SH-SY5Y (cell line): ENCODE data around the gene MAP6D1.

Source experiments
- GATA2 ChIP-seq: IDR thresholded peaks from 2 replicates; pipeline ENCODE4 v1.6.1; 2011; ENCODE audit warnings: mild to moderate bottlenecking, low read depth, low read length
- GATA3 ChIP-seq: IDR thresholded peaks from 2 replicates; pipeline ENCODE4 v1.6.1; 2011; ENCODE audit warnings: low read depth, mild to moderate bottlenecking, low read length, moderate library complexity

MAP6D1 gene

DNA sequence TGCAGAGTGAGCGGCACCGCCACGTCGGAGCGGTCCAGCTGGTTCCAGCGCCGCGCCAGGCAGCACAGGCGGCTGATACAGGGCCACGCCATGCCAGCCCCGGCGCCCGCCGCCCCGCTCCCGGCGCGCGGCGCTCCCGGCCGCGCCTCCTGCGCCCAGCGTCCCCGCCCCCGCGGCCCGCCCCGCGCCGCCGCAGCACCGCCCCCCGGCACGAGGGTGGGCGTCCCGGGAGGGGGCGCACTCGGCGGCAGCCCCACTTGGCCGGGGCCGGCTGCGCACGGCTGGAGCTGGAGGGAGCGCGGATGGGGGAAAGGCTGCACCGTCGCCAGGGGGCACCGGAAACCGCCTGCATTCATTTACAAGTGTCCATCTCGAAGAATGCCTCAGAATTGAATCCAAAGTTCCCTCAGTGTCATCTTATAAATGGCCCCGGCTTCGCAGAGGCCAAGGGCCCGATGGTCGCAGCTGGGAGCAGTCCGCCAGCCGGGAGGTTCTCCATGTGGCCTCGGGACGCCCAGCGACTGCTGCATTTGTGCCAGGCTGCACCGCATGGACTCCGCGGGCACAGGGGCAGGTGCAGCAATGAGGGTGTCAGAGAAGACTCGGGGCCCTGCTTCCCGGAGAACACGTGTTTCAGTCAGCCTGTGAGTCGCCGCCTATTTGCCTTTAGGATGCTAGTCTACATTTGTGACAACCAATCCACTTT, at the start of gene MAP6D1:
MAP6D1 (minus strand) TSS at position 122 of the 706 bp plus-strand sequence; CDS start at position 92, 30 bp downstream.
- TF ChIP-seq GATA2, result no peak
- no peak for TF ChIP-seq GATA3

GRCh38 chr3:183873914-183874313, 48.5 kb upstream of the MAP6D1 start:
- TF ChIP-seq GATA3 (no peak), GATA2 (no peak)

- no peak for TF ChIP-seq GATA2
- TF ChIP-seq GATA3, result no peak
Measured at GRCh38 chr3:183871541-183871940, 46.2 kb upstream of the MAP6D1 start.

- no peak for TF ChIP-seq GATA2
- no peak for TF ChIP-seq GATA3
Measured at GRCh38 chr3:183870563-183870962, 45.2 kb upstream of the MAP6D1 start.

DNA sequence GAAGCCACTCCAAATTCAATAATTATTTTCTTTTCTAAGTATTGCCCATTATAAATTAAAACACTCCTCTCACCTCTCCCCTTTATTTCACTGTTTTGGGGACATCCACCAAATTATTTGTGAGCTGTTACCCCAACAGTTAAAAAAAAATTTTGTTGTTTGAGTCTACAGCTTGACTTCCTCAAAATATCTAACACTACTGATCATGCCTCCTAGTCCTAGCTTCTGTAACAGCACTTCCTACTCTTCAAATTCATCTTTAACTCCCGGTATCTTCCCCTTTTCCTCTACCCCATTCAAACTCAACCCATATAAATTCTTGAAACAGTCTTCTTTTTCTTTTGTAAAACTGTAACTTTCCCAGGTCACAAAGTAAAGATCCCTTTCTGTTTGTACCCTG, 43.4 kb upstream of the MAP6D1 start:
- TF ChIP-seq GATA2 (no peak), GATA3 (no peak)

- TF ChIP-seq GATA3 (no peak), GATA2 (no peak)
Measured at GRCh38 chr3:183862610-183863009, 37.2 kb upstream of the MAP6D1 start.

GRCh38 chr3:183857863-183858262, 32.5 kb upstream of the MAP6D1 start:
- TF ChIP-seq GATA2, result no peak
- no peak for TF ChIP-seq GATA3

DNA sequence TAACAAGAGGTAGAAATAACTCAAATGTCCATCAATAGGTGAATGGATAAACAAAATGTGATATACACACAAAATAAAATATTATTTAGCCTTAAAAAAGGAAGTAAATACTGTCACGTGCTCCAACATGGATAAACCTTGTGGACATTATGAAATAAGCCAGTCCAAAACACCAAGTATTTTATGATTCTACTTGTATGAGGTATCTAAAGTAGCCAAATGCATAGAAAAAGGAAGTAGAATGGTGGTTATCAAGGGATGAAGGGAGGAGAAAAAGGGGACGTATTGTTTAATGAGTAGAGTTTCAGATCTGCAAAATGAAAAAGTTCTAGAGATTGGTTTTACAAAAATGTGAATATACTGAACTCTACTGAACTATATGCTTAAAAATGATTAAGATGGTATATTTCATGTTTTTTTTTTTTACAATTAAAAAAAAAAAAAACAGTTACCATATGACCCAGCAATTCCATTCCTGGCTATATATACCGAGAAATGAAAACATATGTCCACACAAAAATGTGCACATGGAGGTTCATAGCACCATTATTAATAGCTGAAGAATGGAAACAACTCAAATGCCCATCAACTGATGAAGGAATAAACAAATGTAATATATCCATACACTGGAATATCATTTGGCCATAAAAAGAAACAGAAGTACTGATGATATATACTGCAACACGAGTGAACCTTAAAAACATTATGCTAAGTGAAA, 29.1 kb upstream of the MAP6D1 start:
- TF ChIP-seq GATA3 (no peak), GATA2 (no peak)

DNA sequence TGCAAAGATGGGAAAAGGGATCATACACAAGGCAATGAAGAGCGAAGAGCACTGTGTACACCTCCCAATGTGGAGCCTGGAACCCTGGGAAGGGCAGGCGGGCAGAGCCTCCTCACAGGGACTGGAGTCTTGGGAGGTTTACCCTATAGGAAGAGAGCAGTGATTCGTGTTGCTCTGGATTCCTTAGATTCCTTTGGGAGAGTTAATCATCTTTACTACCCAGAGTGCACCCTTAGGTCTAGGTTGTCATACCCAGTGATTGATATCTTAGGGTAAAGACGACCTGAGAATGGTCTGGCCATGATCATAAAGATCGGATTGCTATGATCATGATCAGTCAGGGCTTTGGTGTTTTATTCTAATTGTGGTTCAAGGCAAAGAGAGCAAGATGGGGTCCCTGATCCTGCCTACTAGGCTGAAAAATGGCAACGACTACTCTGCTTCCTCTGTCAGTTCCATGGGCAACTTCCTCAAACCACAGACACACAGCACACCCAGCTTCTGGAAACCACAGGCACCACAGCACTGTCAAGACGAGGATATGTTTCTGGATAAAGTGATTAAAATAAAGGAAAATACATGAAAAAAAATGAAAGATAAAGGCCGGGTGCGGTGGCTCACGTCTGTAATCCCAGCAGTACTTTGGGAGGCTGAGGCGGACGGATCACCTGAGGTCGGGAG, 20.4 kb upstream of the MAP6D1 start:
- TF ChIP-seq GATA2 (no peak), GATA3 (no peak)

- no peak for TF ChIP-seq GATA3
- no peak for TF ChIP-seq GATA2
Measured at GRCh38 chr3:183845090-183845489, 19.7 kb upstream of the MAP6D1 start.

- TF ChIP-seq GATA2 (no peak), GATA3 (no peak)
Measured at GRCh38 chr3:183844606-183845005, 19.2 kb upstream of the MAP6D1 start.

DNA sequence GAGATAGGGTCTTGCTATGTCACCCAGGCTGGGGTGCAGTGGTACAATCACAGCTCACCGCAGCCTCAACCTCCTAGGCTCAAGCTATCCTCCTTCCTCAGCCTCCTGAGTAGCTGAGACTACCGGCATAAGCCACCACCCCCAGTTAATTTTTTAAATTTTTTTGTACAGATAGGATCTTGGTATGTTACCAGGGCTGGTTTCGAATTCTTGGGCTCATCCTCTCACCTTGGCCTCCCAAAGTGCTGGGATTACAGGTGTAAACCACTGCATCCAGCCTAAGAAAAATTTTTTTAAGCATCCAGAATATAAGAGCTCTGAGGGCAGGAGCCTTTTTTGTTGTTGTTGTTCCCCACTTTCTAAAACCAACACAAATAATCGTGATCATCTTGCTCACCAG, 14.4 kb upstream of the MAP6D1 start:
- TF ChIP-seq GATA2, result no peak
- no peak for TF ChIP-seq GATA3

- no peak for TF ChIP-seq GATA3
- TF ChIP-seq GATA2, result no peak
Measured at GRCh38 chr3:183837894-183838293, 12.5 kb upstream of the MAP6D1 start.

DNA sequence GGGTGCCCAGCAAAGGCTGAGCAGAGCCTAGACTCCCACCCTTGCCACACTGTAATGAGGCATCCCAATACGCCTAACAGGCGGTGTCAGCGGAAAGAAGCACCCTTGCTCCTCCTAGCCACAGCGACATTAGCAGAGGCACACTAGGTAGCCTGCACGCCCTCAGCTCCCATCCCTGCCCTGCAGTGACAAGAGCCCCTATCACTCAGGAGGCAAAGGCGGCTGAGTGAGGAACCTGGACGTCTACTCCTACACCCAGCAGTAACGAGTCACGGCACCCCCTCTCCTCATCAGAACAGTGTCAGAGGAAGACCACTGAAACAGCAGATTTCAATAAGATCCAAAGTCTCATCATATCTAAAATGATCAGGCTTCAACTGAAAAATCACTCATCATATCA, 12.0 kb upstream of the MAP6D1 start:
- TF ChIP-seq GATA3, result no peak
- TF ChIP-seq GATA2, result no peak

DNA sequence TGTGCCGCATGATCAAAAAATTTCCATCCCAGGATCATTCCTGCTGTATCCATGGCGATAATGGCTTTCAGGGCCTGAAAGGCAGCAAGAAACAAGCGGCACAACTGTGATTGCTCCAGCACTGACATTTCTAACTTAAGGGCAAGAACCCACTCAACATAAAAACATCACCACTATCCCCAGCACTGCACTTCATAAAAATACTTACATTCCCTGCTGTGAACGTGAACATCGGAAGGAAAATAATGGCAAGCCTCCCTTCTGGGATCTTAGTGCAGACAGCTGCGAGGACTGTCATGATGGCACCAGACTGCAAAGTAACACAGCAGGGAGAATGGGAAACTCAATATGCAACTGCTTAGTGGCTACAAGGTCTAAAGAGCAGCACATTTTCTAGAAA, 8.1 kb upstream of the MAP6D1 start:
- no peak for TF ChIP-seq GATA2

- no peak for TF ChIP-seq GATA3
- TF ChIP-seq GATA2, result no peak
Measured at GRCh38 chr3:183830187-183830586, 4.8 kb upstream of the MAP6D1 start.
